ENCODE measurements around the gene BDH2. TPM values are rescaled to one million over a fixed set of nuclear protein-coding genes. Genes with fewer than 3 reads are reported as not detected.

Gene BDH2
- total RNA-seq, 1 experiment from 2014 or later = 19.7 TPM

GRCh38 chr4:103075894-103076746 lies 23.5 kb downstream of the BDH2 start:
- no peaks in the 10 kb centered on the region for H3K27me3 ChIP-seq (replicated peaks; ENCODE audit: control insufficient read depth, insufficient read depth, low read length)
- H3K36me3 ChIP-seq (ENCODE audit: control insufficient read depth, insufficient read depth, low read length) = no peaks in the 10 kb centered on the region
- peak; percentile 61 to 67 for DNase-seq
- intact Hi-C loops (cut with micrococcal nuclease; ENCODE audit: unreplicated experiment) = loop anchor here (1.0 to 5.0 kb wide), 3 partner anchors 30 to 249 kb away; partner anchors contain the start of genes SLC9B1 and UBE2D3
- peak overlapping the region; percentile 88 for H3K4me3 ChIP-seq (ENCODE audit: low read depth, low read length)
- ChIA-PET CTCF (interaction anchor here (1.2 kb wide), 1 partner anchor 455 kb away, joined by 3 read pairs; no protein-coding TSS in a partner anchor), POLR2A (interaction anchor here (0.5 to 0.6 kb wide), 2 partner anchors 8 to 645 kb away, joined by 4 to 8 read pairs; no protein-coding TSS in a partner anchor)
- Mint-ChIP-seq H3K36me3 (ENCODE audit: insufficient read depth, unreplicated experiment) (peaks cover 10% of the 10 kb centered on the region), H3K27me3 (ENCODE audit: insufficient read depth, unreplicated experiment) (no peaks in the 10 kb centered on the region), H3K27ac (ENCODE audit: unreplicated experiment) (peak overlapping the region; percentile 58), H3K9me3 (ENCODE audit: unreplicated experiment) (no peaks in the 10 kb centered on the region), H3K4me3 (ENCODE audit: unreplicated experiment) (peak overlapping the region; percentile 77), H3K4me1 (ENCODE audit: low read depth, unreplicated experiment) (peaks cover 6% of the 10 kb centered on the region)
- peaks cover 15% of the 10 kb centered on the region; the same call in 1 of the 2 replicates for H3K4me1 ChIP-seq
- TF ChIP-seq CTCF (IDR thresholded peaks at IDR 0.05; ENCODE audit: insufficient read depth in 1 of 2, low read depth in 1 of 2, low read length in 1 of 2, severe bottlenecking in 1 of 2, unreplicated experiment in 1 of 2) = no peak
- H3K9me3 ChIP-seq = no peaks in the 10 kb centered on the region
- BruUV-seq (replicated peaks) = no TSS peak

GRCh38 chr4:103075435-103075893 lies 24.2 kb downstream of the BDH2 start:
- no peaks in the 10 kb centered on the region for H3K9me3 Mint-ChIP-seq (ENCODE audit: unreplicated experiment)
- peak; percentile 56 to 61 for DNase-seq
- H3K4me3 ChIP-seq (ENCODE audit: low read depth, low read length) = peak overlapping the region; percentile 88
- H3K36me3 Mint-ChIP-seq (ENCODE audit: insufficient read depth, unreplicated experiment) = peaks cover 10% of the 10 kb centered on the region
- H3K4me3 Mint-ChIP-seq (ENCODE audit: unreplicated experiment) = peak overlapping the region; percentile 77
- no peaks in the 10 kb centered on the region for H3K36me3 ChIP-seq (ENCODE audit: control insufficient read depth, insufficient read depth, low read length)
- TF ChIP-seq CTCF (IDR thresholded peaks at IDR 0.05; ENCODE audit: insufficient read depth in 1 of 2, low read depth in 1 of 2, low read length in 1 of 2, severe bottlenecking in 1 of 2, unreplicated experiment in 1 of 2) = no peak
- no peaks in the 10 kb centered on the region for H3K27me3 ChIP-seq (replicated peaks; ENCODE audit: control insufficient read depth, insufficient read depth, low read length)
- ChIA-PET CTCF (interaction anchor here (1.2 kb wide), 1 partner anchor 455 kb away, joined by 3 read pairs; no protein-coding TSS in a partner anchor), POLR2A (interaction anchor here (0.6 kb wide), 1 partner anchor 9 kb away, joined by 4 read pairs; no protein-coding TSS in a partner anchor)
- peaks cover 15% of the 10 kb centered on the region; the same call in 1 of the 2 replicates for H3K4me1 ChIP-seq
- intact Hi-C loops (cut with micrococcal nuclease; ENCODE audit: unreplicated experiment) = loop anchor here (1.0 to 5.0 kb wide), 3 partner anchors 29 to 248 kb away; partner anchors contain the start of genes SLC9B1 and UBE2D3
- no peaks in the 10 kb centered on the region for H3K9me3 ChIP-seq
- TSS peak; percentile 49 for BruUV-seq (replicated peaks)
- H3K4me1 Mint-ChIP-seq (ENCODE audit: low read depth, unreplicated experiment) = peaks cover 6% of the 10 kb centered on the region
- peak overlapping the region; percentile 58 for H3K27ac Mint-ChIP-seq (ENCODE audit: unreplicated experiment)
- H3K27me3 Mint-ChIP-seq (ENCODE audit: insufficient read depth, unreplicated experiment) = no peaks in the 10 kb centered on the region

GRCh38 chr4:103074744-103075434 lies 24.7 kb downstream of the BDH2 start:
- Histone ChIP-seq H3K9me3 (no peaks in the 10 kb centered on the region), H3K4me3 (ENCODE audit: low read depth, low read length) (peak overlapping the region; percentile 88; the same call in 1 of the 2 replicates), H3K27me3 (replicated peaks; ENCODE audit: control insufficient read depth, insufficient read depth, low read length) (no peaks in the 10 kb centered on the region), H3K4me1 (peaks cover 15% of the 10 kb centered on the region; the same call in 1 of the 2 replicates), H3K36me3 (ENCODE audit: control insufficient read depth, insufficient read depth, low read length) (no peaks in the 10 kb centered on the region)
- Mint-ChIP-seq H3K4me1 (ENCODE audit: low read depth, unreplicated experiment) (peaks cover 6% of the 10 kb centered on the region), H3K9me3 (ENCODE audit: unreplicated experiment) (no peaks in the 10 kb centered on the region), H3K27me3 (ENCODE audit: insufficient read depth, unreplicated experiment) (no peaks in the 10 kb centered on the region), H3K27ac (ENCODE audit: unreplicated experiment) (peak overlapping the region; percentile 58), H3K4me3 (ENCODE audit: unreplicated experiment) (peak overlapping the region; percentile 77), H3K36me3 (ENCODE audit: insufficient read depth, unreplicated experiment) (peaks cover 10% of the 10 kb centered on the region)
- CTCF ChIA-PET = interaction anchor here (1.2 kb wide), 1 partner anchor 454 kb away, joined by 3 read pairs; no protein-coding TSS in a partner anchor
- BruUV-seq (replicated peaks) = no TSS peak
- intact Hi-C loops (cut with micrococcal nuclease; ENCODE audit: unreplicated experiment) = loop anchor here (1.0 to 5.0 kb wide), 3 partner anchors 29 to 248 kb away; partner anchors contain the start of genes SLC9B1 and UBE2D3
- POLR2A ChIA-PET = no interaction called here
- no peak for DNase-seq
- no peak for TF ChIP-seq CTCF (IDR thresholded peaks at IDR 0.05; ENCODE audit: insufficient read depth in 1 of 2, low read depth in 1 of 2, low read length in 1 of 2, severe bottlenecking in 1 of 2, unreplicated experiment in 1 of 2)

All from Caco-2 (cell line).